Aorta (tissue), 5 donors: ENCODE measurements around the gene AMDHD2. TPM values are rescaled to one million over a fixed set of nuclear protein-coding genes. Genes with fewer than 3 reads are reported as not detected.
"Not testable (repeated sequence)": the region's sequence is repeated elsewhere in the genome, so short reads cannot be mapped to it uniquely, and the experiment has no call there.

Experiments
- ATAC-seq: fragments of 200-7000 bp; cut with Tn5 transposase; one replicate; pipeline ENCODE4 v1.9.1; 2022; ENCODE audit warnings: moderate library complexity; ENCODE audit not compliant: low FRiP score
- DNase-seq, 2 donors: peaks; one replicate each; pipeline ENCODE4 v3.0.0-alpha.2; 2020
- H3K27ac ChIP-seq, 2 donors: one replicate each; pipeline ENCODE4 v1.5.1; 2013; ENCODE audit warnings: low read length in 2 of 2, mild to moderate bottlenecking in 2 of 2, moderate library complexity in 2 of 2, control low read depth in 1 of 2, inconsistent platforms in 1 of 2, low read depth in 1 of 2
- H3K27me3 ChIP-seq, 2 donors: one replicate each; pipeline ENCODE4 v1.6.1; 2013; ENCODE audit warnings: control low read depth in 1 of 2, low read length in 1 of 2, mild to moderate bottlenecking in 1 of 2, moderate library complexity in 1 of 2; ENCODE audit not compliant: insufficient read depth in 2 of 2, control insufficient read depth in 1 of 2
- H3K36me3 ChIP-seq, 2 donors: one replicate each; pipeline ENCODE4 v1.6.1; 2013; ENCODE audit warnings: control low read depth in 1 of 2, low read length in 1 of 2, mild to moderate bottlenecking in 1 of 2; ENCODE audit not compliant: insufficient read depth in 2 of 2, control insufficient read depth in 1 of 2
- H3K4me1 ChIP-seq, 2 donors: one replicate each; pipeline ENCODE4 v1.6.1; 2013; ENCODE audit warnings: low read length in 2 of 2, control low read depth in 1 of 2, mild to moderate bottlenecking in 1 of 2, moderate library complexity in 1 of 2; ENCODE audit not compliant: insufficient read depth in 2 of 2, control insufficient read depth in 1 of 2
- H3K4me3 ChIP-seq, 2 donors: one replicate each; pipeline ENCODE4 v1.5.1; 2013; ENCODE audit warnings: low read length in 2 of 2, control low read depth in 1 of 2, mild to moderate bottlenecking in 1 of 2
- H3K9me3 ChIP-seq: one replicate; pipeline ENCODE4 v1.6.1; 2013; ENCODE audit warnings: mild to moderate bottlenecking, low read length; ENCODE audit not compliant: control insufficient read depth
- WGBS, 2 donors: extraction: QIAGEN DNeasy Blood & Tissue Kit; methylation state at CpG; one replicate each; pipeline ENCODE4 v1.1.7; 2013; 5-methylcytosine and 5-hydroxymethylcytosine counted together
- intact Hi-C, 2 donors: fragments of 100-400 bp; cut with DNase I; formaldehyde crosslinking; loops; one replicate each; pipeline versions ENCODE4 v1.14.2 to v1.15.0; 2022
- polyA plus RNA-seq, 2 donors: library from polyadenylated mRNA; stranded (reverse); fragments of 200-250 nt; gene quantifications; one replicate each; pipeline ENCODE4 v1.2.3, GENCODE V29; 2013
- total RNA-seq, 2 donors: library from RNA; stranded (reverse); fragmentation: NEBNext Ultra II Directional; extraction: Animal tissue kit (Norgen Biotek cat#: 25700); gene quantifications; one replicate each; pipeline ENCODE4 v1.2.1, GENCODE V29; 2021
- donor health status: healthy with polysubstance abuse.
- donor health status: Bipolar disorder and iron deficiency.
- donor health status: DM: no; HTN: no; CAD: no.
- donor health status: DM: no; HTN: no; CAD: no.
- donor health status: DM: yes; HTN: yes; CAD: no.

Gene AMDHD2
- total and polyA plus RNA-seq, 4 donors, result 19.5 to 48.6 (median 33.3) TPM

- not testable (repeated sequence) for H3K9me3 ChIP-seq, H3K4me1 ChIP-seq, H3K36me3 ChIP-seq, H3K4me3 ChIP-seq, H3K27ac ChIP-seq, H3K27me3 ChIP-seq, ATAC-seq
- intact Hi-C loops, result loop anchor here in 1 of 2 donors (10.0 kb wide), 2 partner anchors 55 to 135 kb away; no protein-coding TSS in a partner anchor
- peak; percentile 55 for DNase-seq
- 47 to 50% methylated on average over 14 of the region's 14 CpGs for WGBS, 2 donors
These were observed 19.8 kb downstream of the AMDHD2 start for GRCh38 chr16:2539845-2540458.

GRCh38 chr16:2540912-2541311 lies 20.7 kb downstream of the AMDHD2 start:
- H3K4me1 ChIP-seq, H3K36me3 ChIP-seq, DNase-seq, ATAC-seq, H3K4me3 ChIP-seq, H3K27ac ChIP-seq, H3K9me3 ChIP-seq, H3K27me3 ChIP-seq, intact Hi-C loops: not testable (repeated sequence)
- 72 to 100% methylated on average over 1 to 4 of the region's 4 CpGs for WGBS, 2 donors

- H3K9me3 ChIP-seq, H3K36me3 ChIP-seq, H3K4me1 ChIP-seq, ATAC-seq, H3K27ac ChIP-seq, H3K27me3 ChIP-seq, intact Hi-C loops, H3K4me3 ChIP-seq: not testable (repeated sequence)
- WGBS, 2 donors, result 62 to 63% methylated on average over 6 of the region's 6 CpGs
- DNase-seq, result peak in 1 of 2 donors; percentile 52
These were observed 21.2 kb downstream of the AMDHD2 start for GRCh38 chr16:2541409-2541808.

- WGBS, 2 donors, result 84 to 90% methylated on average over 14 of the region's 14 CpGs
- ATAC-seq, H3K27ac ChIP-seq, H3K9me3 ChIP-seq, H3K4me1 ChIP-seq, H3K36me3 ChIP-seq, H3K27me3 ChIP-seq, H3K4me3 ChIP-seq, intact Hi-C loops: not testable (repeated sequence)
- peak in 1 of 2 donors; percentile 26 for DNase-seq
These were observed 23.6 kb downstream of the AMDHD2 start for GRCh38 chr16:2543771-2544170.

GRCh38 chr16:2550283-2550878 lies 30.2 kb downstream of the AMDHD2 start:
- H3K4me1 ChIP-seq, DNase-seq, ATAC-seq, H3K27me3 ChIP-seq, H3K36me3 ChIP-seq, H3K9me3 ChIP-seq, intact Hi-C loops, H3K27ac ChIP-seq, H3K4me3 ChIP-seq: not testable (repeated sequence)
- no CpG with 5 or more reads among the region's 14 CpGs for WGBS, 2 donors

GRCh38 chr16:2551420-2551889 lies 31.3 kb downstream of the AMDHD2 start:
- 50 to 60% methylated on average over 11 to 13 of the region's 17 CpGs for WGBS, 2 donors
- ATAC-seq, result not testable (repeated sequence)

GRCh38 chr16:2554709-2555425 lies 34.7 kb downstream of the AMDHD2 start:
- H3K36me3 ChIP-seq, H3K9me3 ChIP-seq, ATAC-seq, intact Hi-C loops, H3K27me3 ChIP-seq, H3K27ac ChIP-seq, H3K4me3 ChIP-seq, DNase-seq, H3K4me1 ChIP-seq: not testable (repeated sequence)
- no CpG with 5 or more reads among the region's 13 CpGs for WGBS, 2 donors

More at GRCh38 chr16:2551420-2551889, 31.3 kb downstream of the AMDHD2 start:
- H3K9me3 ChIP-seq, H3K27me3 ChIP-seq, H3K27ac ChIP-seq, intact Hi-C loops, H3K4me3 ChIP-seq, H3K36me3 ChIP-seq, H3K4me1 ChIP-seq: not testable (repeated sequence)
- peak; percentile 21 to 47 for DNase-seq

GRCh38 chr16:2557150-2557549 lies 37.0 kb downstream of the AMDHD2 start:
- H3K9me3 ChIP-seq, ATAC-seq, H3K4me3 ChIP-seq, DNase-seq, H3K36me3 ChIP-seq, intact Hi-C loops, H3K27me3 ChIP-seq, H3K4me1 ChIP-seq, H3K27ac ChIP-seq: not testable (repeated sequence)
- 85 to 89% methylated on average over 5 to 6 of the region's 15 CpGs for WGBS, 2 donors
